Vagina (tissue), 2 donors: Measurements from ENCODE around the gene TUBB6. TPM values are rescaled to one million over a fixed set of nuclear protein-coding genes. Genes with fewer than 3 reads are reported as not detected.

Experiments
- DNase-seq, 2 donors: peaks; one replicate each; pipeline ENCODE4 v3.0.0-alpha.2; 2017; ENCODE audit errors: extremely low spot score in 2 of 2
- H3K27ac ChIP-seq: fragments of 200-600 bp; sonication (generic); one replicate; pipeline ENCODE4 v1.5.1; 2019
- H3K27me3 ChIP-seq: fragments of 200-600 bp; sonication (generic); one replicate; pipeline ENCODE4 v1.5.1; 2019
- H3K36me3 ChIP-seq, 2 donors: fragments of 200-600 bp; sonication (generic); one replicate each; pipeline ENCODE4 v1.5.1; 2017 to 2019
- H3K4me1 ChIP-seq: fragments of 200-600 bp; sonication (generic); one replicate; pipeline ENCODE4 v1.5.1; 2019
- H3K4me3 ChIP-seq, 2 donors: fragments of 200-600 bp; sonication (generic); 1 replicate in 1 of 2; 2 replicates in 1 of 2; pipeline ENCODE4 v1.5.1; 2016 to 2019
- H3K9me3 ChIP-seq: fragments of 200-600 bp; sonication (generic); one replicate; pipeline ENCODE4 v1.5.1; 2019
- POLR2A ChIP-seq, 2 donors: fragments of 450-650 bp; IDR thresholded peaks; one replicate each; pipeline ENCODE4 v1.6.1; 2017; ENCODE audit warnings: antibody characterized with exemption in 2 of 2, mild to moderate bottlenecking in 2 of 2, moderate library complexity in 2 of 2
- POLR2AphosphoS5 ChIP-seq, 2 donors: sonication (generic); formaldehyde crosslinking; IDR thresholded peaks; one replicate each; pipeline ENCODE4 v1.9.0; 2017; ENCODE audit warnings: antibody characterized with exemption in 2 of 2, mild to moderate bottlenecking in 2 of 2, low read depth in 1 of 2; ENCODE audit not compliant: insufficient read depth in 1 of 2
- intact Hi-C: fragments of 100-400 bp; cut with DNase I; formaldehyde crosslinking; loops from one replicate; pipeline ENCODE4 v1.15.1; 2023
- total RNA-seq: library from RNA; depleted of rRNA; stranded (reverse); fragments of >200 nt; gene quantifications from one replicate; pipeline ENCODE4 v1.2.3, GENCODE V29; 2016
- TF ChIP-seq, protein P1 (sequence below), 3 experiments: fragments of 450-650 bp in 2 of 3; fragments of 200-600 bp in 1 of 3; sonication (generic) in 1 of 3; IDR thresholded peaks; one replicate each; pipeline ENCODE4 v1.5.1; 2017 to 2019; ENCODE audit warnings: antibody characterized with exemption in 3 of 3, mild to moderate bottlenecking in 2 of 3, moderate library complexity in 2 of 3

Gene TUBB6
- total RNA-seq, 1 donor from 2014 or later: 450 TPM

DNA sequence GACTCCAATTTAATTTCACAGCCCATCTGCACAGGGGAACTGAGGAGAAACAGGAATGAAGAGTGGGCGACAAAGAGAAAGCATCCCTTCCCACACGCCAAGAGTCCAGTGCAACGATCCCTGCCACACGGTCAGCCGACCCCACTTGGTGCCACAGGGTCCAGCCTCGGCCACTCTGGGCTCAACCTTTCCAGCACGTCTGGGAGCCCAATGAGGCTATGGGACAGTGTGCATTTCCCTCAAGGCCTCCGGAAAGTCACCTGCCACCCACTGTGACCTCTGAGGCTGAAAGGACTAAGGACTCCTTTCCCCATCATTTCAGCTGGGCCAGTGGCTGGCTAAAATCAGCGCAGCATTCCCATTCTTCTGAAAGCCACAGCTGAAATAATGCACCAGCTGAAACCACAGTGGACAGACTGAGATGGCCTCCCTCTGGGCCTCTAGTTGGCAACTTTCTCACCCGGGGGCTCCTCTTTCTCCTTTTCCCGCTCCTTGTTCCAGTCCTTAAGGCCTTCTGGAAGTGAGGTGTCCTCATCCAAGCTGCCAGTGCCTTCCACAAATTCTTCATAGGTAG, 21.2 kb downstream of the TUBB6 start:
- DNase-seq: peak in 1 of 2 donors; percentile 54
- intact Hi-C loops: no loop called here

DNA sequence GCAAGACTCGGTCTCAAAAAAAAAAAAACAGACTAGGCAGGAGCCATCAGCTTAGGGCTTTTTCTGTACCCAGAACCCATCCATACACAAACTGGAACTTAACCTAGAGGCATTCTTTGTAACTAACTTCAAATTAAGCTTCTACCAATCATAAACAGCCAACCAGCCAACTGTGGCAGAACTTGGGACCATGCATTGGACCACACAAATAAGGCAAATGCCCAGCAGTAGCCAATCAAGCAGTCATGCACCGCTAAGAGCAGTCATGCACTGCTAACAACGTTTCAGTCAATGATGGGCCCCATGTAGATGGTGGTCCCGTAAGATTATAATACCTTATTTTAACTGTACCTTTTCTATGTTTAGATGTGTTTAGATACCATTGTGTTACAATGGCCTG, 22.7 kb downstream of the TUBB6 start:
- Histone ChIP-seq H3K9me3 (no peaks in the 10 kb centered on the region), H3K4me3 (no peak overlapping the region)
- intact Hi-C loops: no loop called here

More for the DNA sequence above, 21.2 kb downstream of the TUBB6 start:
- H3K9me3 ChIP-seq: no peaks in the 10 kb centered on the region
- H3K36me3 ChIP-seq: peaks cover 3 to 51% of the 10 kb centered on the region in 2 donors
- TF ChIP-seq, protein P1, sequence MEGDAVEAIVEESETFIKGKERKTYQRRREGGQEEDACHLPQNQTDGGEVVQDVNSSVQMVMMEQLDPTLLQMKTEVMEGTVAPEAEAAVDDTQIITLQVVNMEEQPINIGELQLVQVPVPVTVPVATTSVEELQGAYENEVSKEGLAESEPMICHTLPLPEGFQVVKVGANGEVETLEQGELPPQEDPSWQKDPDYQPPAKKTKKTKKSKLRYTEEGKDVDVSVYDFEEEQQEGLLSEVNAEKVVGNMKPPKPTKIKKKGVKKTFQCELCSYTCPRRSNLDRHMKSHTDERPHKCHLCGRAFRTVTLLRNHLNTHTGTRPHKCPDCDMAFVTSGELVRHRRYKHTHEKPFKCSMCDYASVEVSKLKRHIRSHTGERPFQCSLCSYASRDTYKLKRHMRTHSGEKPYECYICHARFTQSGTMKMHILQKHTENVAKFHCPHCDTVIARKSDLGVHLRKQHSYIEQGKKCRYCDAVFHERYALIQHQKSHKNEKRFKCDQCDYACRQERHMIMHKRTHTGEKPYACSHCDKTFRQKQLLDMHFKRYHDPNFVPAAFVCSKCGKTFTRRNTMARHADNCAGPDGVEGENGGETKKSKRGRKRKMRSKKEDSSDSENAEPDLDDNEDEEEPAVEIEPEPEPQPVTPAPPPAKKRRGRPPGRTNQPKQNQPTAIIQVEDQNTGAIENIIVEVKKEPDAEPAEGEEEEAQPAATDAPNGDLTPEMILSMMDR (IDR thresholded peaks at IDR 0.05): no peak
- no peak for TF ChIP-seq POLR2A (IDR thresholded peaks at IDR 0.05)
- TF ChIP-seq POLR2AphosphoS5 (IDR thresholded peaks at IDR 0.05; ENCODE audit: insufficient read depth in 1 of 2, low read depth in 1 of 2): no peak
- no peak overlapping the region for H3K4me3 ChIP-seq
- no peaks in the 10 kb centered on the region for H3K27me3 ChIP-seq
- H3K4me1 ChIP-seq: no peaks in the 10 kb centered on the region
- H3K27ac ChIP-seq: no peak overlapping the region

DNA sequence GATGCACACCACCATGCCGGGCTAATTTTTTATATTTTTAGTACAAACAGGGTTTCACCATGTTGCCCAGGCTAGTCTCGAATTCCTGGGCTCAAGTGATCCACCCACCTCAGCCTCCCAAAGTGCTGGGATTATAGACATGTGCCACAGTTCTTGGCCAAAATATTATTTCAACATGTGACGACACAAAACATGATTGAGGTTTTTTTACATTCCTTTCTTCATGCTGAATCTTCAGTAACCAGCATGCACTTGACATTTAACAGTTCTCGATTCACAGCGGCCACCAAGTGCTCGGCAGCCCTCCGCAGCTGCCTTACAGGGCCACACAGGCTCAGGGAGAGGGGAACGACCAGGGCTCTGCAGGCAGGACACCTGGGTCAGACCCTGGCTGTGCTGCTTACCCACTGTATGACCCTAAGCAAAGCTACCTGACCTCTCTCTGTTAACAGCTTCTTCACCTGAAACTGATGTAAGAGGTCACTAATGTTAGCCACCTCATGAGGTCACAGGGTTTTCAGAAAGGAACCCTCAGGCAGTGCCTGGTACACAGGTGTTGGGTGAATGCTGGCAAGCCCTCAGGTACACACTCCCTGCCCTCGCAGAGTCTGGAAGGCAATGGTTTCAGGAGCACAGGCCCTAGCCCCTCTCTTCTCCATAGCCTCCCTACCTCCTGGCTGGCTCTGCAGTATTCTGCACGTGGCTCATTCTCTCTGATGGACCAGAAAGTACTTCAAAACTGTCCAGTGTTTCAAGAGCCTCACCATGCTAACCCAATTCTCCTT, 25.7 kb downstream of the TUBB6 start:
- Histone ChIP-seq H3K27ac (no peak overlapping the region), H3K9me3 (no peaks in the 10 kb centered on the region), H3K36me3 (peaks cover 0 to 34% of the 10 kb centered on the region in 2 donors), H3K4me3 (no peak overlapping the region), H3K4me1 (no peaks in the 10 kb centered on the region), H3K27me3 (no peaks in the 10 kb centered on the region)
- DNase-seq: peak in 1 of 2 donors; percentile 79
- TF ChIP-seq, protein P1 (IDR thresholded peaks at IDR 0.05): no peak
- TF ChIP-seq POLR2A (IDR thresholded peaks at IDR 0.05): no peak
- no peak for TF ChIP-seq POLR2AphosphoS5 (IDR thresholded peaks at IDR 0.05; ENCODE audit: insufficient read depth in 1 of 2, low read depth in 1 of 2)
- intact Hi-C loops: no loop called here

More for the DNA sequence above, 22.7 kb downstream of the TUBB6 start:
- Histone ChIP-seq H3K4me1 (no peaks in the 10 kb centered on the region), H3K36me3 (peaks cover 2 to 44% of the 10 kb centered on the region in 2 donors), H3K27me3 (no peaks in the 10 kb centered on the region), H3K27ac (no peak overlapping the region)
- TF ChIP-seq POLR2A (IDR thresholded peaks at IDR 0.05): no peak
- TF ChIP-seq, protein P1 (IDR thresholded peaks at IDR 0.05): no peak
- TF ChIP-seq POLR2AphosphoS5 (IDR thresholded peaks at IDR 0.05; ENCODE audit: insufficient read depth in 1 of 2, low read depth in 1 of 2): no peak
- DNase-seq: no peak

DNA sequence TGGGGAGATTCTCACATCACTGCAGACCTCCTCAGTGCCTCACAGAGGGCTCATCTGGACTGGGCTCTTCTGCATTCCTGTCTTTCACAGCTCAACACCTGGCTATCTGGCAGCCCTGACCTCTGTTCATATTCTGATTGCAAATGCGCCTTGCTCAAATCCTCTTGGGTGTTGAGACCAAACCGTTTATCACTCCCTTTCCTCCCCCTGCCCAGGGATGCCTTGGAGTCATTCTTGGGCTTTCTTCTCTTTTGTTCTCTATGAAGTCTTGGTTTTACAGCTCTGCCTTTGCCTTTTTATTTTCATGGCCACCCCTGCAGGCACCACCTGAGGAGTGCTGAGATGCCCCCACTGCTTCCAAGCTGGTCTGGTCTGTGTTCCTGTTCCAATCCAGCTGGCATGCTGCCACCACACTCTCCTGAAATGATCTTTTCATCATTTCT, 26.3 kb downstream of the TUBB6 start:
- no peaks in the 10 kb centered on the region for H3K27me3 ChIP-seq
- no peak overlapping the region for H3K27ac ChIP-seq
- no peaks in the 10 kb centered on the region for H3K9me3 ChIP-seq
- peaks cover 0 to 29% of the 10 kb centered on the region in 2 donors for H3K36me3 ChIP-seq
- DNase-seq: no peak
- TF ChIP-seq POLR2AphosphoS5 (IDR thresholded peaks at IDR 0.05; ENCODE audit: insufficient read depth in 1 of 2, low read depth in 1 of 2) (no peak), POLR2A (IDR thresholded peaks at IDR 0.05) (no peak)
- TF ChIP-seq, protein P1 (IDR thresholded peaks at IDR 0.05): no peak
- H3K4me3 ChIP-seq: no peak overlapping the region
- no peaks in the 10 kb centered on the region for H3K4me1 ChIP-seq
- intact Hi-C loops: no loop called here

DNA sequence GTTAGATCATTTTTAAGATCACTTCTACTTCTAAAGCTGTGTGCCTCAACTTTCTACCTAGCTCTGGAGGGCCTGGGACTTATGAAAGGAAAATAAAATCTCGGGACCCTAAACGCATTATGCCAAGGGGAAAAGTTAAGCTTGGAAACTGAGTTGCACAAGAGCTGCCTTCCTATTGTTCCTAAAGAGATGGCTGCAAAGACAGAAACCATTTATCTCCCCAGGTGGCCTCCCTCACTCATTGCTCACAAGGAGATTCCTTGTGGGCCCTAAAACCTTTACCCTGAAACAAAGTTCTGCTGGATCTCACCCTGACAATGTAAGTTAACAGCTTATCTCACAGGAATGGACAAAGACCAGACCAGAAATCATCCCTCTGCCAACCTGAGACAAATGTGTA, 26.8 kb downstream of the TUBB6 start:
- Histone ChIP-seq H3K4me3 (no peak overlapping the region), H3K4me1 (no peaks in the 10 kb centered on the region), H3K36me3 (peaks cover 0 to 30% of the 10 kb centered on the region in 2 donors), H3K27ac (no peak overlapping the region), H3K9me3 (no peaks in the 10 kb centered on the region), H3K27me3 (no peaks in the 10 kb centered on the region)
- intact Hi-C loops: no loop called here
- TF ChIP-seq POLR2A (IDR thresholded peaks at IDR 0.05) (no peak), POLR2AphosphoS5 (IDR thresholded peaks at IDR 0.05; ENCODE audit: insufficient read depth in 1 of 2, low read depth in 1 of 2) (no peak)
- TF ChIP-seq, protein P1 (IDR thresholded peaks at IDR 0.05): no peak
- peak in 1 of 2 donors; percentile 16 for DNase-seq
